Measurements from ENCODE around the gene AOX1. TPM values are rescaled to one million over a fixed set of nuclear protein-coding genes. Genes with fewer than 3 reads are reported as not detected.

Gene AOX1
- total and polyA plus RNA-seq, 9 of the 15 experiments (the other 6 are each of a cell fraction or from before 2014, with no cell fraction given), result 0.10 to 0.55 (median 0.20) TPM; not detected in 6

GRCh38 chr2:200667413-200667812 is 81.6 kb downstream of the AOX1 start (continued):
- TF ChIP-seq, protein P1, sequence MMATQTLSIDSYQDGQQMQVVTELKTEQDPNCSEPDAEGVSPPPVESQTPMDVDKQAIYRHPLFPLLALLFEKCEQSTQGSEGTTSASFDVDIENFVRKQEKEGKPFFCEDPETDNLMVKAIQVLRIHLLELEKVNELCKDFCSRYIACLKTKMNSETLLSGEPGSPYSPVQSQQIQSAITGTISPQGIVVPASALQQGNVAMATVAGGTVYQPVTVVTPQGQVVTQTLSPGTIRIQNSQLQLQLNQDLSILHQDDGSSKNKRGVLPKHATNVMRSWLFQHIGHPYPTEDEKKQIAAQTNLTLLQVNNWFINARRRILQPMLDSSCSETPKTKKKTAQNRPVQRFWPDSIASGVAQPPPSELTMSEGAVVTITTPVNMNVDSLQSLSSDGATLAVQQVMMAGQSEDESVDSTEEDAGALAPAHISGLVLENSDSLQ (IDR thresholded peaks at IDR 0.05), result peak; percentile 60
- TF ChIP-seq ZC3H8 (IDR thresholded peaks at IDR 0.05) (no peak), HDAC1 (IDR thresholded peaks at IDR 0.05) (0 out of 4 replicates have a peak, but pooled peaks of 1 of the 2 experiments have one; percentile 18), TAL1 (IDR thresholded peaks at IDR 0.05) (peak; percentile 41), NBN (IDR thresholded peaks at IDR 0.05; ENCODE audit: low read depth) (no peak), GABPA (tag; conservative IDR thresholded peaks at IDR 0.05; ENCODE audit: low read depth) (no peak), E2F5 (CRISPR knock-in tag; IDR thresholded peaks at IDR 0.05) (no peak), FOS (IDR thresholded peaks at IDR 0.05; ENCODE audit: extremely low read depth, insufficient read length) (no peak), DPF2 (IDR thresholded peaks at IDR 0.05) (peak; percentile 44), CBFA2T2 (conservative IDR thresholded peaks at IDR 0.05) (peak; percentile 56), RBBP5 (IDR thresholded peaks at IDR 0.05; ENCODE audit: borderline replicate concordance, insufficient read depth, low read length, poor library complexity, severe bottlenecking) (no peak), POLR3A (IDR thresholded peaks at IDR 0.05; ENCODE audit: borderline replicate concordance, extremely low read depth, insufficient read depth, insufficient read length) (no peak), TCF3 (CRISPR knock-in tag; IDR thresholded peaks at IDR 0.05) (peak; percentile 34), ZNF217 (CRISPR knock-in tag; IDR thresholded peaks at IDR 0.05) (no peak), ZBTB7A (IDR thresholded peaks at IDR 0.05; ENCODE audit: borderline replicate concordance, control insufficient read depth, low read depth, low read length) (peak; percentile 34; the same call in 1 of the 2 replicates), CBFA2T3 (IDR thresholded peaks at IDR 0.05) (peak; percentile 76), RAD51 (IDR thresholded peaks at IDR 0.05; ENCODE audit: borderline replicate concordance, low read depth) (no peak), MYBL2 (IDR thresholded peaks at IDR 0.05; ENCODE audit: low read depth) (no peak), MYBL2 (CRISPR knock-in tag; IDR thresholded peaks at IDR 0.05; ENCODE audit: borderline replicate concordance) (no peak)
- TF ChIP-seq, protein P2, sequence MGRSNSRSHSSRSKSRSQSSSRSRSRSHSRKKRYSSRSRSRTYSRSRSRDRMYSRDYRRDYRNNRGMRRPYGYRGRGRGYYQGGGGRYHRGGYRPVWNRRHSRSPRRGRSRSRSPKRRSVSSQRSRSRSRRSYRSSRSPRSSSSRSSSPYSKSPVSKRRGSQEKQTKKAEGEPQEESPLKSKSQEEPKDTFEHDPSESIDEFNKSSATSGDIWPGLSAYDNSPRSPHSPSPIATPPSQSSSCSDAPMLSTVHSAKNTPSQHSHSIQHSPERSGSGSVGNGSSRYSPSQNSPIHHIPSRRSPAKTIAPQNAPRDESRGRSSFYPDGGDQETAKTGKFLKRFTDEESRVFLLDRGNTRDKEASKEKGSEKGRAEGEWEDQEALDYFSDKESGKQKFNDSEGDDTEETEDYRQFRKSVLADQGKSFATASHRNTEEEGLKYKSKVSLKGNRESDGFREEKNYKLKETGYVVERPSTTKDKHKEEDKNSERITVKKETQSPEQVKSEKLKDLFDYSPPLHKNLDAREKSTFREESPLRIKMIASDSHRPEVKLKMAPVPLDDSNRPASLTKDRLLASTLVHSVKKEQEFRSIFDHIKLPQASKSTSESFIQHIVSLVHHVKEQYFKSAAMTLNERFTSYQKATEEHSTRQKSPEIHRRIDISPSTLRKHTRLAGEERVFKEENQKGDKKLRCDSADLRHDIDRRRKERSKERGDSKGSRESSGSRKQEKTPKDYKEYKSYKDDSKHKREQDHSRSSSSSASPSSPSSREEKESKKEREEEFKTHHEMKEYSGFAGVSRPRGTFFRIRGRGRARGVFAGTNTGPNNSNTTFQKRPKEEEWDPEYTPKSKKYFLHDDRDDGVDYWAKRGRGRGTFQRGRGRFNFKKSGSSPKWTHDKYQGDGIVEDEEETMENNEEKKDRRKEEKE (IDR thresholded peaks at IDR 0.05; ENCODE audit: borderline replicate concordance in 1 of 2, control insufficient read depth in 1 of 2, low read depth in 2 of 2, low read length in 1 of 2), result no peak
- TF ChIP-seq, protein P3, sequence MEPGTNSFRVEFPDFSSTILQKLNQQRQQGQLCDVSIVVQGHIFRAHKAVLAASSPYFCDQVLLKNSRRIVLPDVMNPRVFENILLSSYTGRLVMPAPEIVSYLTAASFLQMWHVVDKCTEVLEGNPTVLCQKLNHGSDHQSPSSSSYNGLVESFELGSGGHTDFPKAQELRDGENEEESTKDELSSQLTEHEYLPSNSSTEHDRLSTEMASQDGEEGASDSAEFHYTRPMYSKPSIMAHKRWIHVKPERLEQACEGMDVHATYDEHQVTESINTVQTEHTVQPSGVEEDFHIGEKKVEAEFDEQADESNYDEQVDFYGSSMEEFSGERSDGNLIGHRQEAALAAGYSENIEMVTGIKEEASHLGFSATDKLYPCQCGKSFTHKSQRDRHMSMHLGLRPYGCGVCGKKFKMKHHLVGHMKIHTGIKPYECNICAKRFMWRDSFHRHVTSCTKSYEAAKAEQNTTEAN (CRISPR knock-in tag; IDR thresholded peaks at IDR 0.05), result no peak

All from K562 (cell line).